Body of pancreas (tissue), 4 donors: Measurements from ENCODE around the gene POLD2. TPM values are rescaled to one million over a fixed set of nuclear protein-coding genes. Genes with fewer than 3 reads are reported as not detected.

Experiments used
- ATAC-seq: fragments of 150-250 bp; one replicate; pipeline ENCODE4 v1.9.1; 2016
- DNase-seq, 4 donors: peaks; one replicate each; pipeline ENCODE4 v3.0.0-alpha.2; 2019
- H3K27ac ChIP-seq, 4 donors: fragments of 200-600 bp; sonication (generic); 1 replicate in 3 of 4; 2 replicates in 1 of 4; pipeline versions ENCODE4 v1.5.1 to v1.6.1; 2016 to 2019; ENCODE audit warnings: mild to moderate bottlenecking in 1 of 4, mixed read lengths in 1 of 4, moderate library complexity in 1 of 4
- H3K27me3 ChIP-seq, 2 donors: fragments of 200-600 bp; sonication (generic); one replicate each; pipeline ENCODE4 v1.6.0; 2016; ENCODE audit warnings: mild to moderate bottlenecking in 1 of 2
- H3K36me3 ChIP-seq, 2 donors: fragments of 200-600 bp; sonication (generic); replicated peaks in 1 of 2; 2 replicates each; pipeline ENCODE4 v1.5.1; 2016; ENCODE audit warnings: low read depth in 2 of 2; ENCODE audit not compliant: insufficient read depth in 1 of 2
- H3K4me1 ChIP-seq: fragments of 200-600 bp; sonication (generic); one replicate; pipeline ENCODE4 v1.6.0; 2016
- H3K4me3 ChIP-seq, 2 donors: fragments of 200-600 bp; sonication (generic); 1 replicate in 1 of 2; 2 replicates in 1 of 2; pipeline ENCODE4 v1.5.1; 2016 to 2019
- H3K9me3 ChIP-seq, 3 donors: fragments of 200-600 bp; sonication (generic); 1 replicate in 2 of 3; 2 replicates in 1 of 3; pipeline ENCODE4 v1.5.1; 2016
- POLR2A ChIP-seq, 3 donors: fragments of 450-650 bp; IDR thresholded peaks; one replicate each; pipeline ENCODE4 v1.6.1; 2016; ENCODE audit warnings: antibody characterized with exemption in 3 of 3, mild to moderate bottlenecking in 2 of 3
- WGBS, 2 donors: methylation state at CpG; one replicate each; pipeline ENCODE4 v1.1.5; 2017; 5-methylcytosine and 5-hydroxymethylcytosine counted together
- intact Hi-C: fragments of 100-400 bp; cut with DNase I; formaldehyde crosslinking; loops from one replicate; pipeline ENCODE4 v1.15.1; 2023
- total RNA-seq, 2 donors: library from RNA; depleted of rRNA; stranded (reverse); fragments of >200 nt; gene quantifications; one replicate each; pipeline ENCODE4 v1.1.0, GENCODE V29; 2016
- TF ChIP-seq, protein P1 (sequence below), 7 experiments: fragments of 450-650 bp in 4 of 7; fragments of 200-600 bp in 3 of 7; sonication (generic) in 3 of 7; IDR thresholded peaks; one replicate each; pipeline ENCODE4 v1.5.1; 2016 to 2019; ENCODE audit warnings: antibody characterized with exemption in 7 of 7

Gene POLD2
- total RNA-seq, 2 donors from 2014 or later: 32.7 to 64.6 TPM

DNA sequence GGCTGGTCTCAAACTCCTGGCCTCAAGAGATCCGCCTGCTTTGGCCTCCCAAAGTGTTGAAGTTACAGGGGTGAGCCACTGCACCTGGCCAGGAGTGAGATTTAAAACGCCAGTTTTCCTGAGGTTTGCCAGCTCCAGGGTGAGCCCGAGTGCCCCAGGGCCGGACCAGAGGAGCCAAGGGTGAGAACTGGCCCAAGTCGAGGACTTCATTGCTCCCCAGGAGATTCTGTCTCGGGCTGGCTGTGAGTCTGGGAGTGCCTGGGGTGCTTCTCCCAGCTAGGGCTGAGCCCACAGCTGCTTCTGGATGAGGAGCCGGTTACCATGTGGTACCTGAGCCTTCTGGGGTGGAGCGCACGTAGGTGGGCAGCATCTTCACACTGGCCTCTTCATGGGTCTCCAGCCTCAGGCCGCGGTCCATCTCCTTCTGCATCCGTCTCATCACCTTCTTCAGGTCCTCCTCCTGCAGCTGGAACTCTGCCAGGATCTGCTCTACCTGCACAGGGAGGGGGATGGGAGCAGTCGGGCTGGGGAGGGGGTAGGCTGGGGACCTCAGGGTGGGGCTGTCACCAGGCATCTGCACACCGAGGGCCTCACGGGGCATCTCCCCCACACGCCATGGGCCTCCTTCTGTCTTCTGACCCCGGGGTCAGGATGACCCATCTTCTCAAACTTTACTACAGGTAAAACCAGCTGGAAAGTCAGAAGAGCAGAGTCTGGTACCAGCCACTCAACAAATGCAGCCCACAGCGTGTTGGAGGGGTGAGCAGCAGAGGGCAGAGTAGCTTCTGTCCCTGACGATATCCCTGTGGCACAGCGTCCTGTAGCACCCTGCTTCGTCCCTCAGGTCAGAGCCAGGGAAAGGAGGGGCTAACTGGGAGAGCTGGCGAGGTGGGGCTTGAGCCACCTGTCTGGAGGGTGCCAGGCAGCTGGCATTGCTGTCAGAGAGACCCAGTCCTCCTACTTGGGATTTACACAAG lies 29.9 kb upstream of the POLD2 start:
- H3K4me3 ChIP-seq: no peak overlapping the region
- intact Hi-C loops: no loop called here
- H3K27me3 ChIP-seq: no peaks in the 10 kb centered on the region
- no peak overlapping the region for H3K27ac ChIP-seq
- WGBS, 2 donors: 71 to 73% methylated on average over 9 to 22 of the region's 22 CpGs
- DNase-seq: peak in 1 of 4 donors; percentile 6
- TF ChIP-seq, protein P1, sequence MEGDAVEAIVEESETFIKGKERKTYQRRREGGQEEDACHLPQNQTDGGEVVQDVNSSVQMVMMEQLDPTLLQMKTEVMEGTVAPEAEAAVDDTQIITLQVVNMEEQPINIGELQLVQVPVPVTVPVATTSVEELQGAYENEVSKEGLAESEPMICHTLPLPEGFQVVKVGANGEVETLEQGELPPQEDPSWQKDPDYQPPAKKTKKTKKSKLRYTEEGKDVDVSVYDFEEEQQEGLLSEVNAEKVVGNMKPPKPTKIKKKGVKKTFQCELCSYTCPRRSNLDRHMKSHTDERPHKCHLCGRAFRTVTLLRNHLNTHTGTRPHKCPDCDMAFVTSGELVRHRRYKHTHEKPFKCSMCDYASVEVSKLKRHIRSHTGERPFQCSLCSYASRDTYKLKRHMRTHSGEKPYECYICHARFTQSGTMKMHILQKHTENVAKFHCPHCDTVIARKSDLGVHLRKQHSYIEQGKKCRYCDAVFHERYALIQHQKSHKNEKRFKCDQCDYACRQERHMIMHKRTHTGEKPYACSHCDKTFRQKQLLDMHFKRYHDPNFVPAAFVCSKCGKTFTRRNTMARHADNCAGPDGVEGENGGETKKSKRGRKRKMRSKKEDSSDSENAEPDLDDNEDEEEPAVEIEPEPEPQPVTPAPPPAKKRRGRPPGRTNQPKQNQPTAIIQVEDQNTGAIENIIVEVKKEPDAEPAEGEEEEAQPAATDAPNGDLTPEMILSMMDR (IDR thresholded peaks at IDR 0.05): no peak
- no peak for TF ChIP-seq POLR2A (IDR thresholded peaks at IDR 0.05)
- H3K9me3 ChIP-seq: no peaks in the 10 kb centered on the region
- no peaks in the 10 kb centered on the region for H3K36me3 ChIP-seq
- no peaks in the 10 kb centered on the region for H3K4me1 ChIP-seq
- ATAC-seq: no peak

DNA sequence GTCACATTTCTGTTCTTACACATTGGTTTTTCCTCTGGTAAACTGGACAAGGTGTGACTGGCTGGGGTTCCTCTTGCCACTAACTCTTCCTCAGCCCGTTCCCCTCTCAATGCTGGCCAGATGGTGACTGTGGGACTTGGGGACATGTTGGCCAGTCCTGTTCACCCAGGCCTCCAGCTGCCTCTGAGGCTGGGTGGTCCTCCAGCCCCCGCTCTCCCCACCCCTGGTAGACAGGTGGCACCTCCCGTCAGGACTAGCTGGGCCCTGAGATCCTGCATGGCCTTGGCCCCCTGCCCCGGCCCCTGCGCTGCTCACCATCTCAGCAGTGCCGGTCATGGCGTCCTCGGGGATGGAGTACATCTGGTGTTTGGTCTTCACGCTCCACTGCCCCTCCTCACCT lies 28.6 kb upstream of the POLD2 start:
- ATAC-seq (no peak), DNase-seq (peak in 1 of 4 donors; percentile 5)
- 87 to 95% methylated on average over 8 to 9 of the region's 9 CpGs for WGBS, 2 donors
- Histone ChIP-seq H3K27me3 (no peaks in the 10 kb centered on the region), H3K27ac (no peak overlapping the region), H3K36me3 (no peaks in the 10 kb centered on the region), H3K4me3 (no peak overlapping the region), H3K9me3 (no peaks in the 10 kb centered on the region), H3K4me1 (peaks cover 10% of the 10 kb centered on the region)
- TF ChIP-seq, protein P1 (IDR thresholded peaks at IDR 0.05): no peak
- no peak for TF ChIP-seq POLR2A (IDR thresholded peaks at IDR 0.05)
- intact Hi-C loops: no loop called here

DNA sequence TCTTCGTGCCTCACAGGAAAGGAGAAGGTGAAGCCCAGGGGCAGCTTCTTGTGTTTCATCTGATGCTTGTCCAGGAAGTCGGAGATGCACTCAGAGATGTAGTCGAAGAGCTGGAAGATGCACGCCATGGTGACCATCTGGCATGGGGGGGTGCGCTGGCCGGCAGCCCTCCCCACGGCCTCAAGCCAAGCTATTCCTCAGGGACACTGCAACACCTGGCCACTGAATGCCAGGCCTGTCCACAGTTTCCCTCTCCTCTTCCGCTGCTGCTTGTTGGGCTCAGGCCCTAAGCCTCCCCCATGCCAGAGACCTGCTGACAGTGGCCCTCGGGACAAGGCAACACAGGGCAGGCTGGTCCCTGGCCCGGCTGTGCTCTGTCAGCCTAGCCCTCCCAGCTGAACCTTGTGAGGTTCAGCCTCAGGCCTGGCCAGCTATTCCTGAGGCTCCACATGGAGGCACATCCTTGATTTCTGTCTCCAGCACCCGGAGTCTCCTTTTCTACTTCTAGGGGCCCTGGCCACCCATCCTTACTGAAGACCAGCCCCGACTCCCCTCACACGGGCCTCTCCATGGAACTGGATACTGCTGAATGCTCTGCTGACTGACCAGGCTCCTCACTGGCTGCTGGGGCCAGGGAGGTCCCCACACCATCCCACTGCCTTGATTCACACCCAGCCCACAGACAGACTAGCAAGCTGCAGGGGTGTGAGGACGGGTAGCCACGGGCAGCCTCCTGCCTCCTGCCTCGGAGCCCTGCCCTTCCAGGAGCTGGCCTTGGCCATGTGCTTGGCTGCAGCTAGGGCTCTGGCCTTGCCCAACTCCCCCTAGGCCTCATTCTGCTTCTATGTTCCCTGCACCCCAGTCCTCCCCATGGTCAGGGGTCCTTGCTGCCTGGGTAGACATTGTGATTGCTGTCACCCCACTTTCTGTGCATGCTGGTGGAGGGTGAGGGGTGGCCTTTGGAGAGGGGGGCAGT lies 27.9 kb upstream of the POLD2 start:
- no peaks in the 10 kb centered on the region for H3K9me3 ChIP-seq
- no peak overlapping the region for H3K27ac ChIP-seq
- no peaks in the 10 kb centered on the region for H3K36me3 ChIP-seq
- WGBS, 2 donors: 81 to 82% methylated on average over 13 to 14 of the region's 16 CpGs
- ATAC-seq (no peak), DNase-seq (peak in 1 of 4 donors; percentile 8)
- intact Hi-C loops: no loop called here
- H3K27me3 ChIP-seq: no peaks in the 10 kb centered on the region
- TF ChIP-seq POLR2A (IDR thresholded peaks at IDR 0.05): no peak
- TF ChIP-seq, protein P1 (IDR thresholded peaks at IDR 0.05): no peak
- H3K4me1 ChIP-seq: peaks cover 17% of the 10 kb centered on the region
- H3K4me3 ChIP-seq: no peak overlapping the region

DNA sequence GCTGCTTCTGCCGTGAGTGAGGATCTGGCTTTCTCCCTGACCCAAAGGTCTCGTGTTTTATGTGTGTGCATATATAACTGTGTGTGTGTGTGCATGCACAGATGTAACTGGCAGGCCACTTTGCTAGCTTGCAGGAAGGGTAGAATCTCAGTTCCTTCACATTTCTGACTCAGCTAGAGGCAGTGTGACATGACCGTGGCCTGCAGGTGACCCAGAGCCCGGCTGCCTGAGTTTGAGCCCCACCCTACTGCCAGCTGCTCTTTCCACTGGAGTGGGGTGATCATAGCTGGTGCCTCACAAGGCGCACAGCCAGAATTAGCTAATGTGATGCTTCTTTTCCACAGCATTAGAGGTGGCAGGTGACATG lies 27.1 kb upstream of the POLD2 start:
- ATAC-seq (no peak), DNase-seq (peak in 1 of 4 donors; percentile 2)
- intact Hi-C loops: no loop called here
- H3K9me3 ChIP-seq: no peaks in the 10 kb centered on the region
- no peak overlapping the region for H3K4me3 ChIP-seq
- H3K4me1 ChIP-seq: peaks cover 22% of the 10 kb centered on the region
- no peak overlapping the region for H3K27ac ChIP-seq
- no peaks in the 10 kb centered on the region for H3K27me3 ChIP-seq
- no peaks in the 10 kb centered on the region for H3K36me3 ChIP-seq
- TF ChIP-seq, protein P1 (IDR thresholded peaks at IDR 0.05): no peak
- 63 to 73% methylated on average over 4 to 5 of the region's 5 CpGs for WGBS, 2 donors
